ENCODE results near the gene FMNL2. TPM values are rescaled to one million over a fixed set of nuclear protein-coding genes. Genes with fewer than 3 reads are reported as not detected.

FMNL2 gene
- total and polyA plus RNA-seq, 2 experiments from 2014 or later = 16.5 to 45.4 TPM

DNA sequence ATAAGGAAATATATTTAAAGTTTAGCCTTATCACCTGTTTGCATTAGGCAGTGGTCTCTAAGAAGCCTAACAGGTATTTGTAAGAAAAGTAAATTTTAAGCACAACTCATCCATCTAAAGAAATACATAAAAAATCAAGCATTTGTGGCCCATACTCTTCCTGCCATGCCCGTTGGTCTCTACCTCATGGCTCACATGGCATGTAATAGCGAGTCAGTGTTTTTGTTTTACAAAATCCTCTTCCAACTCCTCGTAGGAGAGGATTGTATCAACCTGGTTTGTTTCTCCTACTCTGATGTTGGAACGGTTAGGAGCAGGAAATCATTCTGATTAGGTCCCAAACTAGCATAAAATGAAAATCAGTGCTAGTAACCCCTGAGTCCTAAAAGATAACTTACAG is 91.8 kb downstream of the FMNL2 start (continued):
- TF ChIP-seq, protein P1, sequence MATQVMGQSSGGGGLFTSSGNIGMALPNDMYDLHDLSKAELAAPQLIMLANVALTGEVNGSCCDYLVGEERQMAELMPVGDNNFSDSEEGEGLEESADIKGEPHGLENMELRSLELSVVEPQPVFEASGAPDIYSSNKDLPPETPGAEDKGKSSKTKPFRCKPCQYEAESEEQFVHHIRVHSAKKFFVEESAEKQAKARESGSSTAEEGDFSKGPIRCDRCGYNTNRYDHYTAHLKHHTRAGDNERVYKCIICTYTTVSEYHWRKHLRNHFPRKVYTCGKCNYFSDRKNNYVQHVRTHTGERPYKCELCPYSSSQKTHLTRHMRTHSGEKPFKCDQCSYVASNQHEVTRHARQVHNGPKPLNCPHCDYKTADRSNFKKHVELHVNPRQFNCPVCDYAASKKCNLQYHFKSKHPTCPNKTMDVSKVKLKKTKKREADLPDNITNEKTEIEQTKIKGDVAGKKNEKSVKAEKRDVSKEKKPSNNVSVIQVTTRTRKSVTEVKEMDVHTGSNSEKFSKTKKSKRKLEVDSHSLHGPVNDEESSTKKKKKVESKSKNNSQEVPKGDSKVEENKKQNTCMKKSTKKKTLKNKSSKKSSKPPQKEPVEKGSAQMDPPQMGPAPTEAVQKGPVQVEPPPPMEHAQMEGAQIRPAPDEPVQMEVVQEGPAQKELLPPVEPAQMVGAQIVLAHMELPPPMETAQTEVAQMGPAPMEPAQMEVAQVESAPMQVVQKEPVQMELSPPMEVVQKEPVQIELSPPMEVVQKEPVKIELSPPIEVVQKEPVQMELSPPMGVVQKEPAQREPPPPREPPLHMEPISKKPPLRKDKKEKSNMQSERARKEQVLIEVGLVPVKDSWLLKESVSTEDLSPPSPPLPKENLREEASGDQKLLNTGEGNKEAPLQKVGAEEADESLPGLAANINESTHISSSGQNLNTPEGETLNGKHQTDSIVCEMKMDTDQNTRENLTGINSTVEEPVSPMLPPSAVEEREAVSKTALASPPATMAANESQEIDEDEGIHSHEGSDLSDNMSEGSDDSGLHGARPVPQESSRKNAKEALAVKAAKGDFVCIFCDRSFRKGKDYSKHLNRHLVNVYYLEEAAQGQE (IDR thresholded peaks at IDR 0.05; ENCODE audit: unreplicated experiment) = no peak

DNA sequence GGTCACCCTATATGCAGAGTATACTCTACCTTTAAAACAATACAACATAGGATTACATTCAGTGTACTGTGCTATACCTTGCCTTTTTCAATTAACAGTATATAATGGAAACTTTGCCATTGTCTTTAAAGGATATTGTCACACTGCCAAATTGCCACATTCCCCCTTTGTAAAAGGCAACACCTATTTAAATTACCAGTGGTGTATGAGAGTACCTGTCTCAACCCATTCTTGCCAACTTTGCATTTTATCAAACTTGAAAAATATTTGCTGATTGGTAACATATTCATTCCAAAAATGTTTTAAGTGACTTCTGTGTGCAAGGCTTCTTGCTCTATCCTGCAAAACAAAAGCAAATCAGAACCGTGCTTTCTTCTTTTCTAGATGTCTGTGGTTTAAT is 92.9 kb downstream of the FMNL2 start:
- Histone ChIP-seq H2AFZ (no peak overlapping the region), H3K4me2 (no peak overlapping the region), H3K4me3 (no peak overlapping the region), H3K4me1 (ENCODE audit: insufficient read depth) (peaks cover 63% of the 10 kb centered on the region), H3K9me2 (ENCODE audit: insufficient read depth) (no peaks in the 10 kb centered on the region), H3K36me3 (ENCODE audit: insufficient read depth) (no peaks in the 10 kb centered on the region), H4K20me1 (replicated peaks; ENCODE audit: insufficient read depth) (peaks cover 19% of the 10 kb centered on the region; the same call in 1 of the 2 replicates), H3K27ac (ENCODE audit: low read depth) (no peak overlapping the region), H3K27me3 (ENCODE audit: insufficient read depth) (no peaks in the 10 kb centered on the region), H3F3A (replicated peaks; ENCODE audit: low read depth) (no peaks in the 10 kb centered on the region), H3K79me2 (replicated peaks; ENCODE audit: insufficient read depth) (peaks cover 97% of the 10 kb centered on the region)
- H3K9me3 Mint-ChIP-seq = no peaks in the 10 kb centered on the region
- DNase-seq (ENCODE audit: low spot score) = no peak
- TF ChIP-seq STAT1 (IDR thresholded peaks at IDR 0.05; ENCODE audit: unreplicated experiment) (no peak), POLR2AphosphoS5 (IDR thresholded peaks at IDR 0.05; ENCODE audit: low read depth) (no peak), ZNF331 (CRISPR knock-in tag; IDR thresholded peaks at IDR 0.05; ENCODE audit: low read depth) (no peak), CREB1 (CRISPR knock-in tag; IDR thresholded peaks at IDR 0.05; ENCODE audit: low read depth) (no peak), EZH2 (IDR thresholded peaks at IDR 0.05; ENCODE audit: low read depth, unreplicated experiment) (no peak)
- TF ChIP-seq, protein P2, sequence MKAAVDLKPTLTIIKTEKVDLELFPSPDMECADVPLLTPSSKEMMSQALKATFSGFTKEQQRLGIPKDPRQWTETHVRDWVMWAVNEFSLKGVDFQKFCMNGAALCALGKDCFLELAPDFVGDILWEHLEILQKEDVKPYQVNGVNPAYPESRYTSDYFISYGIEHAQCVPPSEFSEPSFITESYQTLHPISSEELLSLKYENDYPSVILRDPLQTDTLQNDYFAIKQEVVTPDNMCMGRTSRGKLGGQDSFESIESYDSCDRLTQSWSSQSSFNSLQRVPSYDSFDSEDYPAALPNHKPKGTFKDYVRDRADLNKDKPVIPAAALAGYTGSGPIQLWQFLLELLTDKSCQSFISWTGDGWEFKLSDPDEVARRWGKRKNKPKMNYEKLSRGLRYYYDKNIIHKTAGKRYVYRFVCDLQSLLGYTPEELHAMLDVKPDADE (IDR thresholded peaks at IDR 0.05) = no peak
- TF ChIP-seq, protein P3, sequence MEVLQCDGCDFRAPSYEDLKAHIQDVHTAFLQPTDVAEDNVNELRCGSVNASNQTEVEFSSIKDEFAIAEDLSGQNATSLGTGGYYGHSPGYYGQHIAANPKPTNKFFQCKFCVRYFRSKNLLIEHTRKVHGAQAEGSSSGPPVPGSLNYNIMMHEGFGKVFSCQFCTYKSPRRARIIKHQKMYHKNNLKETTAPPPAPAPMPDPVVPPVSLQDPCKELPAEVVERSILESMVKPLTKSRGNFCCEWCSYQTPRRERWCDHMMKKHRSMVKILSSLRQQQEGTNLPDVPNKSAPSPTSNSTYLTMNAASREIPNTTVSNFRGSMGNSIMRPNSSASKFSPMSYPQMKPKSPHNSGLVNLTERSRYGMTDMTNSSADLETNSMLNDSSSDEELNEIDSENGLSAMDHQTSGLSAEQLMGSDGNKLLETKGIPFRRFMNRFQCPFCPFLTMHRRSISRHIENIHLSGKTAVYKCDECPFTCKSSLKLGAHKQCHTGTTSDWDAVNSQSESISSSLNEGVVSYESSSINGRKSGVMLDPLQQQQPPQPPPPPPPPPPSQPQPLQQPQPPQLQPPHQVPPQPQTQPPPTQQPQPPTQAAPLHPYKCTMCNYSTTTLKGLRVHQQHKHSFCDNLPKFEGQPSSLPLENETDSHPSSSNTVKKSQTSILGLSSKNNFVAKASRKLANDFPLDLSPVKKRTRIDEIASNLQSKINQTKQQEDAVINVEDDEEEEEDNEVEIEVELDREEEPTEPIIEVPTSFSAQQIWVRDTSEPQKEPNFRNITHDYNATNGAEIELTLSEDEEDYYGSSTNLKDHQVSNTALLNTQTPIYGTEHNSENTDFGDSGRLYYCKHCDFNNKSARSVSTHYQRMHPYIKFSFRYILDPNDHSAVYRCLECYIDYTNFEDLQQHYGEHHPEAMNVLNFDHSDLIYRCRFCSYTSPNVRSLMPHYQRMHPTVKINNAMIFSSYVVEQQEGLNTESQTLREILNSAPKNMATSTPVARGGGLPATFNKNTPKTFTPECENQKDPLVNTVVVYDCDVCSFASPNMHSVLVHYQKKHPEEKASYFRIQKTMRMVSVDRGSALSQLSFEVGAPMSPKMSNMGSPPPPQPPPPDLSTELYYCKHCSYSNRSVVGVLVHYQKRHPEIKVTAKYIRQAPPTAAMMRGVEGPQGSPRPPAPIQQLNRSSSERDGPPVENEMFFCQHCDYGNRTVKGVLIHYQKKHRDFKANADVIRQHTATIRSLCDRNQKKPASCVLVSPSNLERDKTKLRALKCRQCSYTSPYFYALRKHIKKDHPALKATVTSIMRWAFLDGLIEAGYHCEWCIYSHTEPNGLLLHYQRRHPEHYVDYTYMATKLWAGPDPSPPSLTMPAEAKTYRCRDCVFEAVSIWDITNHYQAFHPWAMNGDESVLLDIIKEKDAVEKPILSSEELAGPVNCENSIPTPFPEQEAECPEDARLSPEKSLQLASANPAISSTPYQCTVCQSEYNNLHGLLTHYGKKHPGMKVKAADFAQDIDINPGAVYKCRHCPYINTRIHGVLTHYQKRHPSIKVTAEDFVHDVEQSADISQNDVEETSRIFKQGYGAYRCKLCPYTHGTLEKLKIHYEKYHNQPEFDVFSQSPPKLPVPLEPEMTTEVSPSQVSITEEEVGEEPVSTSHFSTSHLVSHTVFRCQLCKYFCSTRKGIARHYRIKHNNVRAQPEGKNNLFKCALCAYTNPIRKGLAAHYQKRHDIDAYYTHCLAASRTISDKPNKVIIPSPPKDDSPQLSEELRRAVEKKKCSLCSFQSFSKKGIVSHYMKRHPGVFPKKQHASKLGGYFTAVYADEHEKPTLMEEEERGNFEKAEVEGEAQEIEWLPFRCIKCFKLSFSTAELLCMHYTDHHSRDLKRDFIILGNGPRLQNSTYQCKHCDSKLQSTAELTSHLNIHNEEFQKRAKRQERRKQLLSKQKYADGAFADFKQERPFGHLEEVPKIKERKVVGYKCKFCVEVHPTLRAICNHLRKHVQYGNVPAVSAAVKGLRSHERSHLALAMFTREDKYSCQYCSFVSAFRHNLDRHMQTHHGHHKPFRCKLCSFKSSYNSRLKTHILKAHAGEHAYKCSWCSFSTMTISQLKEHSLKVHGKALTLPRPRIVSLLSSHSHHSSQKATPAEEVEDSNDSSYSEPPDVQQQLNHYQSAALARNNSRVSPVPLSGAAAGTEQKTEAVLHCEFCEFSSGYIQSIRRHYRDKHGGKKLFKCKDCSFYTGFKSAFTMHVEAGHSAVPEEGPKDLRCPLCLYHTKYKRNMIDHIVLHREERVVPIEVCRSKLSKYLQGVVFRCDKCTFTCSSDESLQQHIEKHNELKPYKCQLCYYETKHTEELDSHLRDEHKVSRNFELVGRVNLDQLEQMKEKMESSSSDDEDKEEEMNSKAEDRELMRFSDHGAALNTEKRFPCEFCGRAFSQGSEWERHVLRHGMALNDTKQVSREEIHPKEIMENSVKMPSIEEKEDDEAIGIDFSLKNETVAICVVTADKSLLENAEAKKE (CRISPR knock-in tag; IDR thresholded peaks at IDR 0.05) = no peak
- TF ChIP-seq, protein P4, sequence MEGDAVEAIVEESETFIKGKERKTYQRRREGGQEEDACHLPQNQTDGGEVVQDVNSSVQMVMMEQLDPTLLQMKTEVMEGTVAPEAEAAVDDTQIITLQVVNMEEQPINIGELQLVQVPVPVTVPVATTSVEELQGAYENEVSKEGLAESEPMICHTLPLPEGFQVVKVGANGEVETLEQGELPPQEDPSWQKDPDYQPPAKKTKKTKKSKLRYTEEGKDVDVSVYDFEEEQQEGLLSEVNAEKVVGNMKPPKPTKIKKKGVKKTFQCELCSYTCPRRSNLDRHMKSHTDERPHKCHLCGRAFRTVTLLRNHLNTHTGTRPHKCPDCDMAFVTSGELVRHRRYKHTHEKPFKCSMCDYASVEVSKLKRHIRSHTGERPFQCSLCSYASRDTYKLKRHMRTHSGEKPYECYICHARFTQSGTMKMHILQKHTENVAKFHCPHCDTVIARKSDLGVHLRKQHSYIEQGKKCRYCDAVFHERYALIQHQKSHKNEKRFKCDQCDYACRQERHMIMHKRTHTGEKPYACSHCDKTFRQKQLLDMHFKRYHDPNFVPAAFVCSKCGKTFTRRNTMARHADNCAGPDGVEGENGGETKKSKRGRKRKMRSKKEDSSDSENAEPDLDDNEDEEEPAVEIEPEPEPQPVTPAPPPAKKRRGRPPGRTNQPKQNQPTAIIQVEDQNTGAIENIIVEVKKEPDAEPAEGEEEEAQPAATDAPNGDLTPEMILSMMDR (conservative IDR thresholded peaks at IDR 0.05; ENCODE audit: low read depth in 2 of 2) = no peak
- H3K27ac Mint-ChIP-seq = no peak overlapping the region
- peaks cover 71% of the 10 kb centered on the region for H3K4me1 Mint-ChIP-seq
- H3K27me3 Mint-ChIP-seq (ENCODE audit: insufficient read depth, low read depth, poor library complexity) = no peaks in the 10 kb centered on the region
- H3K4me3 Mint-ChIP-seq = no peak overlapping the region
- H3K36me3 Mint-ChIP-seq (ENCODE audit: low read depth) = no peaks in the 10 kb centered on the region
- no peak for ATAC-seq
